HG03039 (cell line): ENCODE results near the gene PCYT1B.
"Not testable (repeated sequence)": the region's sequence is repeated elsewhere in the genome, so short reads cannot be mapped to it uniquely, and the experiment has no call there.

Experiments
- ATAC-seq: cut with Tn5 transposase; IDR thresholded peaks from one replicate; pipeline ENCODE4 v1.9.1; 2021; ENCODE audit warnings: mild to moderate bottlenecking, moderate library complexity; ENCODE audit not compliant: unreplicated experiment

The PCYT1B gene

DNA sequence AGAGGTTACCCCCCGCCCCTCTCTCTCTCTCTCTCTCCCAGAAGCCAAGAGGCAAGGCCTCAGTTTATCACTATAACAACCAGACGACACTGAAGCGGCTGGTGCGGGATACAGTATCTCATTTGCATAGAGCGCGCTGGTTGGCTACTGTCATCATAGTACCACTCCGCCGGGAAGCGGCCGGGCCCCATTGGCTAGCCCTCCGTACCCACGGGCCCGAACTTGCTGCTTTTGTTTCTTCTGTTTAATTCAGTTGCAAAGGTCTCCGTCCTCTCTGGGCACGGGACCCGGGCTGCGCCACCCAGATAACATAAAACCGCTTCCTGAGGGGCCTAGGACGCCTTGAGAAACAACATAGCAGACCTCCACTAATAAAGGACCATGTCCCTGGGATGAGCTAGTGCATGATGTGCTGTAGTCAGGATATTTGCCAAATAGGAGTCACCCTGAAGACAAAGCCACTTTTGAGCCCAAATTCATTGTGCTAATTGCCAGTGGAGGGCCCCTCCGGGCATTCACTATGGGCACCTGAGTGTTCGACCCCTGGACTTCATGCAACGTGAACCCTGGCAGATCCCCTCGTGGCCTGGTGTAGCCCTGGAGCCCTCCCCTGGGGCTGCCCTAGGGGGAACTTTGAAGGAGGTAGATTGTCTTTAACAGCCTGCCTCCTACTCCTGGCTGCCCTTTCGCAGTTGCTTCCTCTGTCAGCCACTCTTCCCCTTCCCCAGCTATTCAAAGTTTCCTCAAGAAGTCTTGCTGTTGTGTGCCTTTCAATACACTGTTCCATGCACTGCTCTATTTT lies at the start of gene PCYT1B:
TSS of gene PCYT1B (minus strand) at position 91 of the 802 bp plus-strand sequence. CDS start 242 bp downstream, outside the sequence.
- peak; percentile 87 for ATAC-seq

DNA sequence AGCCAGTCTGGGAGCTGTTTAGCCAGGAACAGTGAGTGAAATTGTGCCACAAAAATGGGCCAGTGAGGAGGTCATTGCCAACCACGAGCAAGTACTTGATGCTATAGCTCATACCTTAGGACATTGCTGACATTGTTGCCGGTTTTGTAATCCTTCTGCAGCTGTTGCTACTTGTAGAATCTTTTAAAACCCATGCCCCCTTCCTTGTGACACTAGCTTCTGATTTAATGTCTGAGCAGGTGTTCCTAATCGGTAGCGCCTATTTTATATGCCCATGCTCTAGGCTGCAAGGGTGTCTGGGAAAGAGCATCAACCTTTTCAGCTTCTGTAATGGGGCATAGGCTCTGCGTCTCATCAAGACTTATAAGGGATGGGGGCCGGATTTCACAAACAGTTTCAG lies 49.1 kb upstream of the PCYT1B start:
- ATAC-seq: no peak

DNA sequence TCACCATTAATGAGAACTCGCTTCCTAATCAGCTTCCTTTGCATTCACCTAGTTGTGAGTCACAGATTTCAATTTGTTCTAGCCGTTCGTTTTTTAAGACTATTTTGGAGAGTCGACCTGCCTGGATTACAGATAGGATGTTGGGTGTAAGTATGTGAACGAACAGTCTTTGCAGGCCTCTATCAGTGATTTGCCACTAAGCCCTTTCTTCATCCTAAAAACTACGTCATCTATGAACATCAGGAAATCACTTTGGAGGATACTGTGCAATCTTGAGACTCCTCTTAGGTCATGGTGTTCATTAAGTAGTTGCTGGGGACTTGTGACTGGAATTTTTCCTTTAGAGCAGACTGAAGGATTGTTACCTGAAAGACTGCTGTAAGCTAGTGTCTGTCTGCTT lies 47.7 kb upstream of the PCYT1B start:
- ATAC-seq: no peak

DNA sequence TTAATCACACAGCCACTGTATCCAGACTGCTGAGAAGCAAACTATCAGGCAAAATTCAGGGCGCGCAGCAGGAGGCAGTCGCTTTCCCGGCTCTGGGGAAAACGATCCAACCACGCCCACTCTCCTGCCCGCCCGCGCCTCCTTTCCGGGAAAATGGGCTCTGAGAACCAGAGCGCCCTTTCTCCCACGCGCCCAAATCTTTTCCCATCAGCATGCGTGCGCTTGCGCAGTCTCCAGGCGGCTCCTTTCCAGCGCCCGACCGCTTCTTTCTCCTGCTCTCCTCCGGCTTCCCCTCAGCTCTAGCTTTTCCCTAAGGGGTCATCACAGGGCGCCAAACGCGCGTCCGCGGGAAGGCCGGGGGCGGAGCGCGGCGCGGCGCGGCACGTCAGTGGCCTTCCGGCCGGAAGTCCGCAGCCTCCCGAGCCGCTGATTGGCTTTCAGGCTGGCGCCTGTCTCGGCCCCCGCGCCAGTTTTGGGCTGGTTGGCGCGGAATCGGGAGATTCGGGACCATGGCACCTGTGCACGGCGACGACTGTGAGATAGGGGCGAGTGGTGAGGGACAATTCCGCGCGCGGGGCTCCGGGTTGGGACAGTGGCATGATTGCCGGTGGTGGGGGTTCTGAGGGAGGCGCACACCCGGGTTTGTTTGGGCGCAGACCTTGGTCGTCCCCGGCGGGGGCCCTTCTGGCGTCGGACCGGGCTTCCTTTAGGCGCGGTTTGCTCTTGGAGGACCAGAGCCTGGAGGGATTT lies 46.5 kb upstream of the PCYT1B start, which contains the start of gene POLA1:
TSS of gene POLA1 (plus strand) at position 466 of the 750 bp plus-strand sequence. CDS start at position 510, 44 bp downstream.
- ATAC-seq: peak; percentile 96

DNA sequence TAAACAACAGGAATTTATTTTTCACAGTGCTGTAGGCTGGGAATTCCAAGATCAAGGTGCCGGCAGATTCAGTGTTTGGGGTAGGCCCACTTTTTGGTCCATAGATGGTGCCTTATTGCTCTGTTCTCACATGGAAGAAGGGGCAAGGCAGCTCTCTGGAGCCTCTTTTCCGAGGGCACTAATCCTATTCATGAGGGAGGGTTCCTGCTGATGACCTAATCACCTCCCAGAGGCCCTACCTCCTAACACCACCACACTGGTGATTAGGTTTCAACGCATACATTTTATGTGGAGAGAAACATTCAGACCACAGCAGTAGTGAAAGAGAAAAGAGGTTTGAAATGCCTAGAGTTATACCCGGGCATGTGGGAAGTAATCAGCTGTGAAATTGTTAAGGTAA lies 45.2 kb upstream of the PCYT1B start:
- no peak for ATAC-seq

DNA sequence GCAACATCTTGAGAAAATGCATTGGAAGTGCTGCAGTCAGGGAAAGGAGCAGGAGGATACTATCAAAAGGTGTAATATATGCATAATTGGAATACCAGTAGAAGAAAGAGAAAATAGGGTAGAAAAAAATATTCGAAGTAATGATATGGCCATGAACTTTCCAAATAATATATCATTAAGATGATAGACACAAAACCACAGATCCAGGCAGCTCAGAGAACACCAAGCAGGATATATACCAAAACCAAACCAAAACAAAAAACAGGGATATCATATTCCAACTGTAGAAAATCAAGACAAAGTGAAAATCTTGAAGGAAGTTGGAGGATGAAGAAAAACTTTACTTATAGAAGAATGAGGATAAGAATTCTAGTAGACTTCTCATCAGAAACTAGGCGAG lies 36.9 kb upstream of the PCYT1B start:
- no peak for ATAC-seq

DNA sequence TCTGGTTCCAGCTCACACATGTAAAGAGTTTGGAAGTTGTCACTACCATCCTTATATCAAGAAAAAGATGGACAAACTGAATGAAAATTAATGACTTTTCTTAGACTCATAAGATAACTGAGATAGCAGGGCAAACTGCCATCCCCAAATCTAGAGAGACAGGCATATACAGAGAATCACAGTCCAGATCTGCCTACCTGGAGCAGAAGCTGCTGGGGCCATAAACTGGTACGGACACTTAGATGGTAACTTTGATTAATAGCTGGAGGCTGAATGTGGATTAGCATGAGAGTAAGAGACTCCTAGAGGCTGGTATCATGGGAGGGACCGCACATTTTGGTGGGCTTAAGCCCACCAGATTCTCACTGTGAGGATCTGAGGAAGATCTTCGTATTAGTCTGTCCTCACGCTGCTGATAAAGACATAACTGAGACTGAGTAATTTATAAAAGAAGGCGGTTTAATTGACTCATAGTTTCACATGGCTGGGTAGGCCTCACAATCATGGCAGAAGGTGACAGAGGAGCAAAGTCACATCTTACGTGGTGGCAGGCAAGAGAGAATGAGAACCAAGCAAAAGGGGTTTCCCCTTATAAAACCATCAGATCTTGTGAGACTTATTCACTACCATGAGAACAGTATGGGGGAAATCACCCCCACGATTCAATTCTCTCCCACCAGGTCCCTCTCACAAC lies 35.7 kb upstream of the PCYT1B start:
- ATAC-seq: no peak

DNA sequence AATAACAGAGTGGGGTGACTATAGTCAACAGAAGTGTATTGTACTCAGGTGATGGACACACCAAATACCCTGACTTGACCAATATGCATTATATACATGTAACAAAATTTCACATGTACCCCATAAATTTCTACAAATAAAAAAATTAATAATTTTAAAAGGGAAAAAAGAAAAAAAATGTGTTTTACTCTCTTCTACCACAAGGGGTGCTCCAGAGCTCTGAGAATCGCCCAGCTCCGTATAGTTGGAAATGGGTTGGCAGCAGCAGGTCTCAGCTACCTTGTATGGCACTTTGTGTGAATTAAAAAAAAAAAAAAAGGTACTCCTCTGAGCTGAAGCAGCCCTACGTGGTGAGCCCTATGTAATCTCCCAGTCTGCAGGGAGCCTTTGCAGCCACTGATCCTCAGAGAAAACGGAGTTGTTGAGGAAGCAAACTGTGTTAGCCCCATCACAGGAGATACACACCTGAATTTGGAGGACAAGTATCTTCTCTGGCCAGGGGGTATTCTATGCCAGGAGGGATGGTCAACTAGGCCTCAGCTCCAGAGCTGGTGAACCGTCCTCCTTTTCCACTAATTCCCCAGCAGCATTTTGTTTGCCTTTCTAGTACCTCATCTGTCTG lies 29.4 kb upstream of the PCYT1B start:
- ATAC-seq: no peak

DNA sequence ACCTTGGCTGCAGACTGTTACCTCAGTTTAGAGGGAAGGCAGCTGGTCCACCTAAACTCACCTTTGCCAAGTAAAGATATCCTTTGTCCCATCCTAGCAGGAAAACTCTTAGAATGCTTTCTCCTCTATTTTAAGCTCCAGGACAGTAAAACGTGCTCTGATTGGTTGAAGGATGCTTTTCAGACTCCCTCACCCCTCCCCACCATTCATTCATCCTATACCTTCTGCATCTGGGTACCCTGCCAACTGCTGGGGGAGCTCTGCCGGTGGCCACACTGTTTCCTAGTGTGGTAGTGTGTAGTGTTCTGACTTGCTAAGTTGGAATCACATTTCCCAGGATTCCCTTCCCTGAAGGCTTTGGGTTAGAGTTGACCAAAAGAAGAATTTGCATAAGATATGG lies 26.3 kb upstream of the PCYT1B start:
- ATAC-seq: no peak

DNA sequence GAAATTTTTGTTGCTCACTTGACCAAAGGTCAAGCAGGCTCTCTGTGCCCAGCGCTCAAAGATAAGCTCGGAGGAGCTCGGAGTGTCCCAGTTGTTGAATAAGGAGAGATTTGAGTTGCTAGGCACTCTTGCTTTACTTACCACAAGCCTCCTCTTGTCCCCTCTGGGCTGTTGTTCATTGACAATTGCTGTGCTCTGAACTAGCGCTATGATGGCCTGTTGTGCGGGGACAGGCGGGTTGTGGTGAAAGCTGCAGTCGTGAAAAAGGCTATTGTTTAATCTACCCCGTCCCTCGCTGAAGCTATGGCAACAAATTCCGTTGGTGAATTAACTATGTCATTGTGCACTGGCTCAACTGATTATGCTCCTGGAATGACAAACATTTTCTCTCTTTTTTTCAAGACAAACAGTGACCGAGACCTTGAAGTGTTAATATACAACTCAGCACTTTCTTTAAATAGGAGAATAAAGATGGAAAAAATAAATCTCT lies 25.6 kb upstream of the PCYT1B start:
- ATAC-seq: no peak

DNA sequence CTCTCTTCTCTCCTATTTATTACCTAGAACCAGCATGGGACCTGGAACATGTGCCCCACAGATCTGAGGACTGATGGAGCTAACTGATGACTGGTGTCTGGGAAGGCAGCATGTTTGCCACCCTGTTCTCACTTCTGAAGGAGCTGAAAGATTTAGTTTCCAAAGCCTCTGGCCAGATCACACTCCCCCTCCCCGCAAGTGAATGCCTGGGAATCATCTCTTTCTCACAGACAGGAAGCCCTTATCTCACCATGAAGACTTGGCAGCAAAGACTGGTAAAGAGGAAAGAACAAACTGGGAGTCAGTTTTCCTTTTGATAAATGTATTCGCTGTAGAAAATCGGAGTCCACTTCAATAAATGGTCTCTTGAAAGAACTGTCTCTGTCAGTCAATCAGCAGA lies 21.0 kb upstream of the PCYT1B start:
- no peak for ATAC-seq

DNA sequence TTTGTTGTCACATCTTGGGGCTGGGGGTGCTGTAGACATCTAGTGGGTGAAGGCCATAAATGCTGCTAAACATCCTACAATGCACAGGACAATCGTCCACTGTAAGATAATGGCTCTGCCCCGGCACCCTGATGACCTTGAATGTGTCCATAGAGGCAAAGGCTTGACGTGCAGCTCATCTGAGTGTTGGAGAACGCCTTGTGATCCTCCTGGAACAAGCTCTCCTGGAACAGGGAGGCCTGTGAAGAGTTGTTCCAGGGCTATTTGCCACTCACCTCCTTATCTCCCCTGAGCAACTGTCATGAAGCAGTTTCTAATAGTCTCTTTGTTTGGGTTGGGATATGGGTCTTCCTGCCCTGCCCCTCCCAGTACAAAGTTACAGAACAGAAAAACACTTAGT lies 15.2 kb upstream of the PCYT1B start:
- ATAC-seq: no peak

DNA sequence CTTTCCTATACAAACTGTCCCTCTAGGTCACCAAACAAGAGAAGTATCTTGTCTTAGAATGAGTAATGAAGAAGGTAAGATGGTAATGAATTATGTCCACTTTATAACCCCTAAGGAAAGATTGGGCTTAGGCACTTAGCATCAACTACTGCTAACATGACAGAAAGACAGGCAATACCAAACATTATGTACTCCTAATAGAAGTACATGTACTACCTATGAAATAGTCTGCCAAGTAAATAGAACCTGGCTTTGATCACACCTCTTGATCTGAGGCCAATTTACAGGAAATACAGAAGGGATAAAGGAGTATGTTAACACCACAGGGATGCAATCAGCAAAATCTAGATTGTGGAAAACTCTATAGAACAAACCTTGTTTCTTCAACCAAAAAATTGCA lies 14.1 kb upstream of the PCYT1B start:
- no peak for ATAC-seq

DNA sequence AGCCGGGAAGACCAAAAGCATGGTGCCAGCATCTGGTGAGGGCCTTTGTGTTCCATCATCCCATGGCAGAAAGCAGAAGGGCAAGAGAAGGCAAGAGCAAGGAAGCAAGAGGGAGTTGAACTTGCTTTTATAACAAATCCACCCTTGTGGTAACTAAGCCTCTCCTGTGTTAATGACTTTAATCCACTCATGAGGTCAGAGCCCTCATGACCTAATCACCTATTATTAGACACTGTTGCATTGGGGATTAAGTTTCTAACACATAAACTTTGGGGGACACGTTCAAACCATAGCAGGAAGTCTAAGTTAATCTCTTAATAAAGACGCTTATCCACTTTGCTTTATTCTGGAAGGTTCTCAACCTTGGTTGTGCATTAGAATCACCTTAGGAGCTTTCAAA lies 12.5 kb upstream of the PCYT1B start:
- ATAC-seq: no peak

DNA sequence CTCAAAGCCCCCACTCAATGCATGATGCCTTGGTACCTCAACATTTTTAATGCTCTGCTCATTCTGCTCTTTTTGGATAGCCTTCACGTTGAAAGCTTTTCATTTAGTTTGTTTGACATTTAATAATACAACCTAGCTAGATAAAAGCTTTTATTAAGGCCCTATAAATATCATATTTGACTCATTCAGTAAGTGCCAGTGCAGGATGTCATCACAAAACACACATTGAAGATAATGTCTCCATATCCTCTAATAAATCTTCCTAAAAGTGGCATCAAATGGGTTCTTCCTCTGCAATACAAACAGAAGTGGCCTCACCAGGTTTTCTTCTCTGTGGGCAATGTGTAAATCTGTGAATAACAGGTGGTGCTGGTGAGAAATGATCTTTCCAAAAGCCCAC lies 12.0 kb upstream of the PCYT1B start:
- ATAC-seq: no peak

DNA sequence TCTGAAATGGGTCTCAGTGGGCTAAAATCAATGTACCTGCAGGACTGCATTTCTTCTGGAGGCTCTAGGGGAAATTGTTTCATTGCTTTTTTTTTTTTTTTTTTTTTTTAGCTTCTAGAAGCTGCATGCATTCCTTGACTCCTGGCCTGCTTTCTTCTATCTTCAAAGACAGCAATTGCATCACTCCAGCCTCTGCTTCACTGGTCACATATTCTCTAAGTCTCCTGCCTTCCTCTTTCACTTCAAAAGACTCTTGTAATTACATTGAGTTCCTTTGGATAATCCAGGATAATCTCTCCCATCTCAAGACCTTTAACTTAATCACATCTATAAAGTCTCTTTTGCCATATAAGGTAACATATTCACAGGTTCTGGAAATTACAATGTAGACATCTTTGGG lies 11.3 kb upstream of the PCYT1B start:
- no peak for ATAC-seq

DNA sequence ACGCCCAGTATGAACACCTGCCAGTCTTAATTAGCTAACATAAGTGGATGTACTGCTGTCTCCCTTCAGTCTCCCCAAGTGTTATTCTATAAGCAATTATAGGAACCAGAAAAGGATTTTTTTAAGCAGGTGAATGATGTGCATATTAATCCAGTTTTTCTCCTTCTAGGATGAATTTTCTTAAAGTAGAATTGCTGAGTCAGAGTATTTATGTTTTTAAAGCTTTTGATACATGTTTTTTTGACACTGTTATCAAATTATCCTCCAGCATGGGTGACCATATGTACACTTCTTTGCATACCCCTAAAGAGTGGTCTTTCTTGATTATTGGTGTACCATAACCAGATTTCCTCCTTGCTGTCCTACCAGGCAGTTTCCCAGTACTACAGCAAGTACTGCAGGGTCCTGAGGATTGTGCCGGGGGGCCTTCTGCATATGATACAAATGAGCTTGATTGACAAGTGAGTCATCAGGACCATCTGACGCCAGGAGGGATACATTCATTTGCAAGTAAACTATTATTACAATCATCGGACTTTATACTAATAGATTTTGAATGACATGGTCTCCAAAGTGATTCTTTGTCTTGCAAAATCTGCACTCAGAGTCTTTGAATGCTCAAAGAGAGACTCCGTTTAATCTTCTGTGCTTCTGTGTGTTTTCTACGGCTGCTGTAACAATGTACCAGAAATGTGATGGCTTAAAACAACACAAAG lies 10.7 kb upstream of the PCYT1B start:
- ATAC-seq: no peak

DNA sequence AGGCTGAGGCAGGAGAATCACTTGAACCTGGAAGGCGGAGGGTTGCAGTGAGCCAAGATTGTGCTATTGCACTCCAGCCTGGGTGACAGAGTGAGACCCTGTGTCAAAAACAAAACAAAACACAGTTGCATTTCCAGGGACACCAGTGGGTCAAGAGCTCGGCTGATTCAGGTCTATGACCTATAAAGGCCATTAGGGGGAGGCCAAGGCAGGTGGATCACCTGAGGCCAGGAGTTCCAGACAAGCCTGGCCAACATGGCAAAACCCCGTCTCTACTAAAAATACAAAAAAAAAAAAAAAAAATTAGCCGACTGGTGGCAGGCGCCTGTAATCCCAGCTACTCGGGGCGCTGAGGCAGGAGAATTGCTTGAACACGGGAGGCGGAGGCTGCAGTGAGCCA lies 8.5 kb upstream of the PCYT1B start:
- ATAC-seq: not testable (repeated sequence)

DNA sequence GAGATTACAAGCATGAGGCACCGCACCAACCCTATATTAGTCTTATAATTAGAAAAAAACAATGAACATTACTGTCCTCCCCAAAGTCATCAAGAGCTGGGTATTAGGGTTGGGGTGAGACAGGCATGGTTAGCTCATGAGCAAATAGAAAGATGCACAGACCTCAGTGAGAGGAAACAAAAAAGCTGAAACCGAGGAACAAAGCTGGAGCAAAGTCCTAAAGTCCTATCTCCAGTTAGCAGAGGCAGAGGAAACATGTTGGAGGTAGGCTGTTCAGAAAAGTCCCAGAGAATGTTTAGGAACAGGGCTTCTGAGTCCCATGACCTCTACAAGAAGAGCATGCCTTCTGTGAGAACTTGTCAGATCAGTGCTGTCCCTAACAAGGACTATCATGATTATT lies 4.6 kb upstream of the PCYT1B start:
- no peak for ATAC-seq

DNA sequence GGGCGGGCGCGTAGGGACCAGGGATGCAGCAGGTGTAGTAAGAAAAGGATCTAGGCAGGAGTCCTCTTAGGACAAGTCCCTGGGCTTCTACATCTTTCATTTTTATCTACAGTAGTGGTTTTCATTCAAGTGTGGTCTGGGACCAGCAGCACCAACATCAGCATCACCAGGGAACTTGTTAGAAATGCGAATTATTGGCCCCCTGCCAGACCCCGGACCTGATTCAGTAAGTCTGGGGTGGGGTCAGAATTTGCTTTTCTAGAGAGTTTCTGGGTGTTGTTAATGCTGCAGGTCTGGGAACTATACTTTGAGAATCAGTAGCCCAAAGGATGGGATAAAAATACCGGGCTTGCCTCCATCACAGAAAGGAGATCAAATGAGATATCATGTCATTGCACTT lies 1.3 kb upstream of the PCYT1B start:
- no peak for ATAC-seq
